ENCODE measurements around the gene BLTP3B.

Gene BLTP3B

GRCh38 chr12:100115291-100115690 lies 27.4 kb downstream of the BLTP3B start:
- DNase-seq (ENCODE audit: low read depth in 4 of 4, low spot score in 1 of 4), result no peak

DNA sequence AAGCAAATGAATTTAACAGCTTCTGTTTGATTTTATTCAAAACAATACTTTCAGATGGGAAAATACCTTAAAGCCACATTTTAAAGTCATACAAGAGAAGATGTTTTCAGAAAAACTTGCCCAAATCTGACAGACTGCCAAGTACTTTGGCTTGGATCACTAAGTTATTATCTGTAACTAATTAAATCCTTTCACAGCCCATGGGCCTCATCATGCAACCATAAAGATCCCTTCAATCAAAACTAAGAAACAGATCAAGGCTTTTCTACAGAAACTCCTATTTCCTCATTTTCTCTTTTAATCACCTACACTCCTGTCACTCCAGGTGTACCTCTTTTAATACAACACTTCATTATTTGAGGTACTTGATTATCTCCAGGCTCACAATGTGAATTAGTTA lies 28.1 kb downstream of the BLTP3B start:
- DNase-seq (ENCODE audit: low read depth in 4 of 4, low spot score in 1 of 4), result no peak

GRCh38 chr12:100110276-100110675 lies 32.4 kb downstream of the BLTP3B start:
- DNase-seq (ENCODE audit: low read depth in 4 of 4, low spot score in 1 of 4), result no peak

DNA sequence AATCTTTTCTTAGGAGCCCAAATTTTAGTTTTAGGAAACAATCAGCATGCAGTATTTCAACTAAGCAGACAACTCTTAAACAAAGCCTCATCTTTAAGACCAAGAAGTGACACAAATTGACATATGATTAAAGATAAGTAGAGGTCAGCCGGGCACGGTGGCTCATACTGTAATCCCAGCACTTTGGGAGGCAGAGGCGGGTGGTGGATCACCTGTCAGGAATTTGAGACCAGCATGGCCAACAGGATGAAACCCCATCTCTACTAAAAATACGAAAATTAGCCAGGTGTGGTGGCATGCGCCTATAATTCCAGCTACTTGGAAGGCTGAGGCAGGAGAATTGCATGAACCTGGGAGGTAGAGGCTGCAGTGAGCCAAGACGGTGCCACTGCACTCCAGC lies 35.8 kb downstream of the BLTP3B start:
- no peak for DNase-seq (ENCODE audit: low read depth in 4 of 4, low spot score in 1 of 4)

GRCh38 chr12:100105661-100106060 lies 37.0 kb downstream of the BLTP3B start:
- DNase-seq (ENCODE audit: low read depth in 4 of 4, low spot score in 1 of 4), result no peak

DNA sequence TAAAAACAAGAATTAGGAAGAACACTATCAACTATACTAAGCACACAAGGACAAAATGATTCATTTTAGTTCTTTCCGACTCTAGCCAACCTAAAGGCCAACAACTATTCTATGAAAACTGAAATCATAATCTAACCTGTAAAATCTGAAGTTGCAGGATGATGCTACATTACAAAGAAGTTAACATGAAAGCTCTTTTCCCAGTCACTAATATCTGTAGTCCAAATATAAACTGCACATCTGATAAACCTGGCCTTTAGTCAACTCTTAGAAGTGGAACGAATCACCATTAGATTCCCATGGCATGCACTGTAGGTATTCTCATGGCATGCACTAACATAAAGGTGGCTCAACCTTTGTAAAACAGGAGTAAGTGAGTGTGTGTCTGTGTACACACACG lies 41.7 kb downstream of the BLTP3B start:
- DNase-seq (ENCODE audit: low read depth in 4 of 4, low spot score in 1 of 4), result no peak
